ENCODE measurements around the gene SLC22A15. TPM values are rescaled to one million over a fixed set of nuclear protein-coding genes. Genes with fewer than 3 reads are reported as not detected.
"Not testable (repeated sequence)": the region's sequence is repeated elsewhere in the genome, so short reads cannot be mapped to it uniquely, and the experiment has no call there.

SLC22A15 gene
- total RNA-seq, 1 donor from 2014 or later: 12.0 TPM

DNA sequence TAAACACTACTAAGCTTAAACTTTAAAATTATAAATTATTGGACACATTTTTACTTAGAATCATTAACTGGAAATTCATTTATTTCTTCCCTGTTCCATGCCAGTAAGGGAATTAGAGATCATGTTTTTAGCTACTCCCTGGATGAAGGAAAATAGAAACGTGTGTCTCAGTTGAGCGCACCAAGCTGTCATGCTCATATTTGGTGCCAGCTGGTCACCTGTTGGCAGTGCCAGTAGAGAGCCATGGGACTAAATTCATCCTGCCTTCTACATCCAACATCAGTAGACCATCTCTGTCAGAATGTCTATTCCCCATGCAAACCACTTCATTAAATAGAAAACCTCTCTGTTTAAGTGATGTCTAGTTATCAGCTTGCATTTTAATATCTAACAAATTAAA, 17.4 kb upstream of the SLC22A15 start:
- TF ChIP-seq EZH2 (IDR thresholded peaks at IDR 0.05; ENCODE audit: insufficient read depth, low read length): no peak
- TF ChIP-seq, protein P1, sequence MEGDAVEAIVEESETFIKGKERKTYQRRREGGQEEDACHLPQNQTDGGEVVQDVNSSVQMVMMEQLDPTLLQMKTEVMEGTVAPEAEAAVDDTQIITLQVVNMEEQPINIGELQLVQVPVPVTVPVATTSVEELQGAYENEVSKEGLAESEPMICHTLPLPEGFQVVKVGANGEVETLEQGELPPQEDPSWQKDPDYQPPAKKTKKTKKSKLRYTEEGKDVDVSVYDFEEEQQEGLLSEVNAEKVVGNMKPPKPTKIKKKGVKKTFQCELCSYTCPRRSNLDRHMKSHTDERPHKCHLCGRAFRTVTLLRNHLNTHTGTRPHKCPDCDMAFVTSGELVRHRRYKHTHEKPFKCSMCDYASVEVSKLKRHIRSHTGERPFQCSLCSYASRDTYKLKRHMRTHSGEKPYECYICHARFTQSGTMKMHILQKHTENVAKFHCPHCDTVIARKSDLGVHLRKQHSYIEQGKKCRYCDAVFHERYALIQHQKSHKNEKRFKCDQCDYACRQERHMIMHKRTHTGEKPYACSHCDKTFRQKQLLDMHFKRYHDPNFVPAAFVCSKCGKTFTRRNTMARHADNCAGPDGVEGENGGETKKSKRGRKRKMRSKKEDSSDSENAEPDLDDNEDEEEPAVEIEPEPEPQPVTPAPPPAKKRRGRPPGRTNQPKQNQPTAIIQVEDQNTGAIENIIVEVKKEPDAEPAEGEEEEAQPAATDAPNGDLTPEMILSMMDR (IDR thresholded peaks at IDR 0.05; ENCODE audit: insufficient read depth, low read depth, low read length): no peak
- no peak for DNase-seq (ENCODE audit: low read depth)
- no peak overlapping the region for H3K9ac ChIP-seq (ENCODE audit: low read length)
- no peak overlapping the region for H3K4me3 ChIP-seq (ENCODE audit: insufficient read depth, low read depth, low read length)
- FAIRE-seq: no peak
- no peaks in the 10 kb centered on the region for H3K4me1 ChIP-seq (ENCODE audit: insufficient read depth, low read length)
- H3K79me2 ChIP-seq (ENCODE audit: insufficient read depth, low read length): no peaks in the 10 kb centered on the region
- peaks cover 2% of the 10 kb centered on the region for H3K27me3 Mint-ChIP-seq (ENCODE audit: low read depth, unreplicated experiment)
- no peaks in the 10 kb centered on the region for H3K27me3 ChIP-seq (ENCODE audit: insufficient read depth, low read length)
- no peaks in the 10 kb centered on the region for H3K9me3 ChIP-seq (ENCODE audit: insufficient read depth, low read depth, low read length)
- H4K20me1 ChIP-seq (ENCODE audit: insufficient read depth, low read length): no peaks in the 10 kb centered on the region
- no peak overlapping the region for H3K4me2 ChIP-seq (ENCODE audit: low read length)
- H3K36me3 Mint-ChIP-seq (ENCODE audit: low read depth, unreplicated experiment): no peaks in the 10 kb centered on the region
- no peak overlapping the region for H2AFZ ChIP-seq (ENCODE audit: low read depth, low read length)
- H3K4me1 Mint-ChIP-seq (ENCODE audit: low read depth, unreplicated experiment): peaks cover 2% of the 10 kb centered on the region
- H3K9me3 Mint-ChIP-seq (ENCODE audit: unreplicated experiment): peaks cover 8% of the 10 kb centered on the region
- no peak overlapping the region for H3K27ac Mint-ChIP-seq (ENCODE audit: unreplicated experiment)
- no peak overlapping the region for H3K27ac ChIP-seq (ENCODE audit: low read depth, low read length)
- H3K4me3 Mint-ChIP-seq (ENCODE audit: unreplicated experiment): no peak overlapping the region
- no peaks in the 10 kb centered on the region for H3K36me3 ChIP-seq (ENCODE audit: insufficient read depth, low read length)

DNA sequence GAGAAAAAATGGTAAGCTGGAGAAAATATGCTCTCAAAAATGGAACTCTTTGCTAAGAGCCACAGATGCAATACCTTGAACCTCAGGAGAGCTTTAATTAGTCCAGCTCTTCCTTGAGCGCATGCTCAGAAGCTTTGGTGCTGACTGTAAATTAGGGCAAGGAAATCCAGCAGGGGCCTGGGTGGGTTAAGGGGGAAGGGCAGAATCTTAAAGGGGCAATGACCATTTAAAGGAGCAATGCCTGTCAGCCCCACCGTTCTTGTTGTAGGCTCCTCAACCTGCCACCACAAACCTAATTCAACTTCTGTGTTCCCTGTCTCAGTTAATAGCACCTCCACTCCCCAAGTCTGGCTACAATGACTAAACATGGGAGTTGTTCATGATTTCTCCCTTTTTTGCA, 6.8 kb upstream of the SLC22A15 start:
- no peak for FAIRE-seq
- no peak for DNase-seq (ENCODE audit: low read depth)
- Mint-ChIP-seq H3K4me3 (ENCODE audit: unreplicated experiment) (no peak overlapping the region), H3K36me3 (ENCODE audit: low read depth, unreplicated experiment) (no peaks in the 10 kb centered on the region), H3K27me3 (ENCODE audit: low read depth, unreplicated experiment) (no peaks in the 10 kb centered on the region), H3K4me1 (ENCODE audit: low read depth, unreplicated experiment) (no peaks in the 10 kb centered on the region), H3K27ac (ENCODE audit: unreplicated experiment) (no peak overlapping the region), H3K9me3 (ENCODE audit: unreplicated experiment) (no peaks in the 10 kb centered on the region)
- no peak overlapping the region for H2AFZ ChIP-seq (ENCODE audit: low read depth, low read length)
- TF ChIP-seq, protein P1 (IDR thresholded peaks at IDR 0.05; ENCODE audit: insufficient read depth, low read depth, low read length): no peak
- no peak for TF ChIP-seq EZH2 (IDR thresholded peaks at IDR 0.05; ENCODE audit: insufficient read depth, low read length)
- no peak overlapping the region for H3K27ac ChIP-seq (ENCODE audit: low read depth, low read length)
- no peaks in the 10 kb centered on the region for H3K79me2 ChIP-seq (ENCODE audit: insufficient read depth, low read length)
- no peaks in the 10 kb centered on the region for H3K36me3 ChIP-seq (ENCODE audit: insufficient read depth, low read length)
- no peaks in the 10 kb centered on the region for H3K9me3 ChIP-seq (ENCODE audit: insufficient read depth, low read depth, low read length)
- H4K20me1 ChIP-seq (ENCODE audit: insufficient read depth, low read length): no peaks in the 10 kb centered on the region
- H3K4me2 ChIP-seq (ENCODE audit: low read length): no peak overlapping the region
- no peak overlapping the region for H3K9ac ChIP-seq (ENCODE audit: low read length)
- no peak overlapping the region for H3K4me3 ChIP-seq (ENCODE audit: insufficient read depth, low read depth, low read length)
- H3K27me3 ChIP-seq (ENCODE audit: insufficient read depth, low read length): no peaks in the 10 kb centered on the region
- H3K4me1 ChIP-seq (ENCODE audit: insufficient read depth, low read length): no peaks in the 10 kb centered on the region

DNA sequence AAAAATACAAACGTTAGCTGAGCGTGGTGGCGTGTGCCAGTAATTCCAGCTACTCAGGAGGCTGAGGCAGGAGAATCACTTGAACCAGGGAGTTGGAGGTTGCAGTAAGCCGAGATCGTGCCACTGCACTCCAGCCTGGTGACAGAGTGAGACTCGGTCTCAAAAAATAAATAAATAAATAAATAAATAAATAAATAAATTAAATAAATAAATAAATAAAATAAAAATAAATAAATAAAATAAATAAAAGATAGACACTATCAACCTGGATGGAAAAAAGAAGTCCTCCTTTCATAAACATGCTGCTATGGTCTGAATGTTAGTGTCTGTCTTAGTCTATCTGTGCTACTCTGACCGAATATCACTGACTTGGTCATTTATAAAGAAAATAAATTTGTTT, 4.5 kb upstream of the SLC22A15 start:
- not testable (repeated sequence) for H3K27ac Mint-ChIP-seq (ENCODE audit: unreplicated experiment); H3K9ac ChIP-seq (ENCODE audit: low read length); FAIRE-seq; H3K4me3 Mint-ChIP-seq (ENCODE audit: unreplicated experiment); H3K4me1 ChIP-seq (ENCODE audit: insufficient read depth, low read length); DNase-seq (ENCODE audit: low read depth); H3K4me2 ChIP-seq (ENCODE audit: low read length); H3K9me3 Mint-ChIP-seq (ENCODE audit: unreplicated experiment); H3K36me3 Mint-ChIP-seq (ENCODE audit: low read depth, unreplicated experiment); H3K4me1 Mint-ChIP-seq (ENCODE audit: low read depth, unreplicated experiment); H3K9me3 ChIP-seq (ENCODE audit: insufficient read depth, low read depth, low read length); H3K4me3 ChIP-seq (ENCODE audit: insufficient read depth, low read depth, low read length); H3K27me3 Mint-ChIP-seq (ENCODE audit: low read depth, unreplicated experiment); H3K79me2 ChIP-seq (ENCODE audit: insufficient read depth, low read length); H3K27me3 ChIP-seq (ENCODE audit: insufficient read depth, low read length); H3K36me3 ChIP-seq (ENCODE audit: insufficient read depth, low read length); H4K20me1 ChIP-seq (ENCODE audit: insufficient read depth, low read length); H3K27ac ChIP-seq (ENCODE audit: low read depth, low read length); H2AFZ ChIP-seq (ENCODE audit: low read depth, low read length)

All from astrocyte (in vitro differentiated cells and primary cell).